Ascending aorta (tissue), 2 donors: Measurements from ENCODE around the gene MAML1. TPM values are rescaled to one million over a fixed set of nuclear protein-coding genes. Genes with fewer than 3 reads are reported as not detected.

Experiments
- DNase-seq, 2 donors: peaks; one replicate each; pipeline ENCODE4 v3.0.0-alpha.2; 2019; ENCODE audit warnings: low spot score in 2 of 2
- H3K27ac ChIP-seq, 2 donors: fragments of 200-600 bp; sonication (generic); one replicate each; pipeline ENCODE4 v1.5.1; 2016 to 2017; ENCODE audit warnings: mild to moderate bottlenecking in 1 of 2
- H3K27me3 ChIP-seq: fragments of 200-600 bp; sonication (generic); one replicate; pipeline ENCODE4 v1.5.1; 2017
- H3K36me3 ChIP-seq, 2 donors: fragments of 200-600 bp; sonication (generic); one replicate each; pipeline ENCODE4 v1.5.1; 2016
- H3K4me1 ChIP-seq, 2 donors: fragments of 200-600 bp; sonication (generic); one replicate each; pipeline ENCODE4 v1.5.1; 2016 to 2017; ENCODE audit warnings: mild to moderate bottlenecking in 1 of 2
- H3K4me3 ChIP-seq, 2 donors: fragments of 200-600 bp; sonication (generic); one replicate each; pipeline ENCODE4 v1.5.1; 2016 to 2017; ENCODE audit warnings: mild to moderate bottlenecking in 1 of 2
- H3K9me3 ChIP-seq, 2 donors: fragments of 200-600 bp; sonication (generic); one replicate each; pipeline ENCODE4 v1.5.1; 2016
- intact Hi-C: fragments of 100-400 bp; cut with DNase I; formaldehyde crosslinking; loops from one replicate; pipeline ENCODE4 v1.15.1; 2023
- total RNA-seq: library from RNA; depleted of rRNA; stranded (reverse); fragments of >200 nt; gene quantifications from one replicate; pipeline ENCODE4 v1.1.0, GENCODE V29; 2016
- TF ChIP-seq, protein P1 (sequence below), 3 experiments: fragments of 200-600 bp in 2 of 3; fragments of 450-650 bp in 1 of 3; sonication (generic) in 2 of 3; IDR thresholded peaks; one replicate each; pipeline ENCODE4 v1.5.1; 2016 to 2019; ENCODE audit warnings: antibody characterized with exemption in 3 of 3, mild to moderate bottlenecking in 1 of 3, moderate library complexity in 1 of 3

The MAML1 gene
- total RNA-seq, 1 donor from 2014 or later, result 42.6 TPM

DNA sequence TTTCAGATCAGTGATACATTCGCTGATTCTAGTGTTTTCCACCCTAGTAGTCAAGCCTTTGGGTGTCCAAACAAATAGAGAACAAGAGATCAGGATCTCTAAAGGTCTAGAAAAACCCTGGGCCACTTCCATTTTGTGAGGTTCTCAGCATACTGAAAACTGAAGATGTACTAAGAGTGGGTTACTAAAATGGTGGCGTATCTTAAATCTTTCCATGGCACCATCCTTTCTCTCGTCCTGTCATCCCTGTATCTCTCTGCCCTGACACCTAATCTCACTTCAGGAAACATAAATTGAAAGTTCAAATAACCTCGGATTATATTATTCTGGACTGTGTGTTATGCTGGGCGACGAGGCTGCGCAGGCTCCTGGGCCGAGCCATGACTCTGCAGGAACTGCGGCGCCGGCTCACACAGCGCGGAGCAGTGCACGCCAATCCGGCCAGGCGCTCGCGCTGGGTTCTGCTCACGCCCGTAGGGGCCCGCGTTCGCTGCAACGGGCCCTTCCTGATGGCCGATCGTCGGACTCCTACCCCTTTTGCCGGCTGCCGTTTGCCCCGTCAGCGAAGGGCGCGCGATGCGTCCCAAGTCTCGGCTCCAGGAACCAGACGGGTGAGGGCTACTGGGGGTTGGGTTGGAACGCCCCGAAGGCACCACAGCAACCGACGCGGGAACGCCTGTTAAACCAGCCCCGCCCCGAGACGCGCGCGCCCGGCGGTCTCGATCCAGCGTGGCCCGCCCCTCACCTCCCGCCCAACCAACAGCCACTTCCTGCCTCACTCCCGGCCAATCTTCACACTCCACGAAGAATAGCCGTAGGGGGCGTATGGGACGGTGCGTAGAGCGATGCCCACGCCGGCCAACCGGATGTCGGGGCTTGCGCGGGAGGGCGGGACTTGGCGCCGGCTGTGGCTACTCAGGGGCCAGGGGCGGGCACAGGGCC is 34.4 kb upstream of the MAML1 start:
- H3K27me3 ChIP-seq, result no peaks in the 10 kb centered on the region
- H3K36me3 ChIP-seq, result no peaks in the 10 kb centered on the region
- peaks cover 0 to 11% of the 10 kb centered on the region in 2 donors for H3K4me1 ChIP-seq
- DNase-seq, result peak; percentile 98 to 100
- H3K9me3 ChIP-seq, result no peaks in the 10 kb centered on the region
- TF ChIP-seq, protein P1, sequence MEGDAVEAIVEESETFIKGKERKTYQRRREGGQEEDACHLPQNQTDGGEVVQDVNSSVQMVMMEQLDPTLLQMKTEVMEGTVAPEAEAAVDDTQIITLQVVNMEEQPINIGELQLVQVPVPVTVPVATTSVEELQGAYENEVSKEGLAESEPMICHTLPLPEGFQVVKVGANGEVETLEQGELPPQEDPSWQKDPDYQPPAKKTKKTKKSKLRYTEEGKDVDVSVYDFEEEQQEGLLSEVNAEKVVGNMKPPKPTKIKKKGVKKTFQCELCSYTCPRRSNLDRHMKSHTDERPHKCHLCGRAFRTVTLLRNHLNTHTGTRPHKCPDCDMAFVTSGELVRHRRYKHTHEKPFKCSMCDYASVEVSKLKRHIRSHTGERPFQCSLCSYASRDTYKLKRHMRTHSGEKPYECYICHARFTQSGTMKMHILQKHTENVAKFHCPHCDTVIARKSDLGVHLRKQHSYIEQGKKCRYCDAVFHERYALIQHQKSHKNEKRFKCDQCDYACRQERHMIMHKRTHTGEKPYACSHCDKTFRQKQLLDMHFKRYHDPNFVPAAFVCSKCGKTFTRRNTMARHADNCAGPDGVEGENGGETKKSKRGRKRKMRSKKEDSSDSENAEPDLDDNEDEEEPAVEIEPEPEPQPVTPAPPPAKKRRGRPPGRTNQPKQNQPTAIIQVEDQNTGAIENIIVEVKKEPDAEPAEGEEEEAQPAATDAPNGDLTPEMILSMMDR (IDR thresholded peaks at IDR 0.05), result no peak
- H3K4me3 ChIP-seq, result peak overlapping the region; percentile 90 to 94
- peak overlapping the region; percentile 98 to 99 for H3K27ac ChIP-seq
- intact Hi-C loops, result loop anchor here (1.0 to 10.0 kb wide), 6 partner anchors 20 to 1071 kb away; partner anchors contain the start of genes CLK4, HNRNPH1, MAML1 and RUFY1

GRCh38 chr5:179698935-179699615 is 33.5 kb upstream of the MAML1 start, which contains the start of gene CANX:
CANX (plus strand) TSS chr5:179698967; CDS start chr5:179705682, 6,715 bp downstream.
- no peaks in the 10 kb centered on the region for H3K27me3 ChIP-seq
- no peaks in the 10 kb centered on the region for H3K9me3 ChIP-seq
- TF ChIP-seq, protein P1 (IDR thresholded peaks at IDR 0.05), result no peak
- peak within 1 kb of the TSS; percentile 90 to 94 for H3K4me3 ChIP-seq
- H3K4me1 ChIP-seq, result peaks cover 0 to 11% of the 10 kb centered on the region in 2 donors
- peak within 1 kb of the TSS; percentile 98 to 99 for H3K27ac ChIP-seq
- no peak for DNase-seq
- intact Hi-C loops, result loop anchor here (1.0 to 10.0 kb wide), 6 partner anchors 21 to 1072 kb away; partner anchors contain the start of genes CLK4, HNRNPH1, MAML1 and RUFY1
- H3K36me3 ChIP-seq, result peaks cover 0 to under 1% of the 10 kb centered on the region in 2 donors

DNA sequence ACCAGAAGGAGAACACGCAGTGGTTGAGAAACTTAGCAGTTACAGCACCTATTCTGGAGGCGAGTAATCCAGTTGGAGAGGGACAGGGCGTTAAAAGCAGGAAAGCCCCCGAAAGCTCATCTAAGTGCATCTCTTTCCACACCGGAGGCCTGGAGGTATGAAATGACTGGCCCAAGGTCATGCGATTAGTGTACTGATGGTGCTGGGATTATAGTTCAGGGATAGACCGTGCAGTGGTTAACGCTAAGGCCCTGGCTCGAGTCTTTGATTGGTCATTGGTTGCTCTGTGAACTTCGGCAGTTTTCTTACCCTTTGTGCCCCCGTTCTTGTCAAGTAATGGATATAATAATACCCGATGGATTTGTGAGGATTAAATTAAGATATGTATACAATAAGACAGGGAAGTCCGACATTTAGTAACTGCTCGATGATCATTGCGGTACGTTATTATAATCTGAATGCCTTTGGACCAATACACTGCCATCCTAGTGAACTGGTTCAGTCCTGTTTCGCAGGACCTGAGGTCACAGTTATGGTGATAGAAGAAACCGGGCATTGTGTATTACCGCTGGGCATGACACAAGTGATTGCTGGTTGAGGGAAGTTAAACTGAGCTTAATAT is 32.9 kb upstream of the MAML1 start:
- peaks cover 0 to 11% of the 10 kb centered on the region in 2 donors for H3K4me1 ChIP-seq
- no peak for DNase-seq
- no peaks in the 10 kb centered on the region for H3K9me3 ChIP-seq
- H3K27ac ChIP-seq, result peak overlapping the region; percentile 98 to 99
- H3K36me3 ChIP-seq, result peaks cover 3 to 4% of the 10 kb centered on the region in 2 donors
- H3K4me3 ChIP-seq, result peak overlapping the region; percentile 90 to 94
- TF ChIP-seq, protein P1 (IDR thresholded peaks at IDR 0.05), result no peak
- intact Hi-C loops, result loop anchor here (2.0 to 10.0 kb wide), 4 partner anchors 77 to 1073 kb away; partner anchors contain the start of genes CLK4, HNRNPH1 and RUFY1
- no peaks in the 10 kb centered on the region for H3K27me3 ChIP-seq

- Histone ChIP-seq H3K27ac (no peak overlapping the region), H3K27me3 (no peaks in the 10 kb centered on the region), H3K4me1 (peaks cover 0 to 11% of the 10 kb centered on the region in 2 donors), H3K36me3 (peaks cover 3 to 4% of the 10 kb centered on the region in 2 donors), H3K9me3 (no peaks in the 10 kb centered on the region), H3K4me3 (peak overlapping the region; percentile 90 to 94)
- TF ChIP-seq, protein P1 (IDR thresholded peaks at IDR 0.05), result no peak
- intact Hi-C loops, result no loop called here
- no peak for DNase-seq
Measured at GRCh38 chr5:179700401-179700918, 32.2 kb upstream of the MAML1 start.

- Histone ChIP-seq H3K27me3 (no peaks in the 10 kb centered on the region), H3K27ac (no peak overlapping the region), H3K9me3 (no peaks in the 10 kb centered on the region), H3K36me3 (peaks cover 67 to 91% of the 10 kb centered on the region in 2 donors), H3K4me1 (no peaks in the 10 kb centered on the region), H3K4me3 (no peak overlapping the region)
- no peak for DNase-seq
- TF ChIP-seq, protein P1 (IDR thresholded peaks at IDR 0.05), result no peak
- intact Hi-C loops, result no loop called here
Measured at GRCh38 chr5:179716286-179716685, 16.3 kb upstream of the MAML1 start.
